Measurements from ENCODE around the gene EHD4. TPM values are rescaled to one million over a fixed set of nuclear protein-coding genes. Genes with fewer than 3 reads are reported as not detected.

EHD4 gene
- total RNA-seq, 1 donor from 2014 or later = 20.9 TPM

GRCh38 chr15:41975669-41976068 is 3.3 kb upstream of the EHD4 start:
- Mint-ChIP-seq H3K4me1 (ENCODE audit: unreplicated experiment) (peaks cover 15% of the 10 kb centered on the region), H3K27me3 (ENCODE audit: unreplicated experiment) (peaks cover 28% of the 10 kb centered on the region), H3K36me3 (ENCODE audit: unreplicated experiment) (no peaks in the 10 kb centered on the region), H3K4me3 (ENCODE audit: unreplicated experiment) (no peak overlapping the region), H3K27ac (ENCODE audit: unreplicated experiment) (no peak overlapping the region), H3K9me3 (ENCODE audit: unreplicated experiment) (no peaks in the 10 kb centered on the region)
- no peak for DNase-seq (ENCODE audit: extremely low spot score, unreplicated experiment)
- TF ChIP-seq, protein P1, sequence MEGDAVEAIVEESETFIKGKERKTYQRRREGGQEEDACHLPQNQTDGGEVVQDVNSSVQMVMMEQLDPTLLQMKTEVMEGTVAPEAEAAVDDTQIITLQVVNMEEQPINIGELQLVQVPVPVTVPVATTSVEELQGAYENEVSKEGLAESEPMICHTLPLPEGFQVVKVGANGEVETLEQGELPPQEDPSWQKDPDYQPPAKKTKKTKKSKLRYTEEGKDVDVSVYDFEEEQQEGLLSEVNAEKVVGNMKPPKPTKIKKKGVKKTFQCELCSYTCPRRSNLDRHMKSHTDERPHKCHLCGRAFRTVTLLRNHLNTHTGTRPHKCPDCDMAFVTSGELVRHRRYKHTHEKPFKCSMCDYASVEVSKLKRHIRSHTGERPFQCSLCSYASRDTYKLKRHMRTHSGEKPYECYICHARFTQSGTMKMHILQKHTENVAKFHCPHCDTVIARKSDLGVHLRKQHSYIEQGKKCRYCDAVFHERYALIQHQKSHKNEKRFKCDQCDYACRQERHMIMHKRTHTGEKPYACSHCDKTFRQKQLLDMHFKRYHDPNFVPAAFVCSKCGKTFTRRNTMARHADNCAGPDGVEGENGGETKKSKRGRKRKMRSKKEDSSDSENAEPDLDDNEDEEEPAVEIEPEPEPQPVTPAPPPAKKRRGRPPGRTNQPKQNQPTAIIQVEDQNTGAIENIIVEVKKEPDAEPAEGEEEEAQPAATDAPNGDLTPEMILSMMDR (IDR thresholded peaks at IDR 0.05) = no peak

DNA sequence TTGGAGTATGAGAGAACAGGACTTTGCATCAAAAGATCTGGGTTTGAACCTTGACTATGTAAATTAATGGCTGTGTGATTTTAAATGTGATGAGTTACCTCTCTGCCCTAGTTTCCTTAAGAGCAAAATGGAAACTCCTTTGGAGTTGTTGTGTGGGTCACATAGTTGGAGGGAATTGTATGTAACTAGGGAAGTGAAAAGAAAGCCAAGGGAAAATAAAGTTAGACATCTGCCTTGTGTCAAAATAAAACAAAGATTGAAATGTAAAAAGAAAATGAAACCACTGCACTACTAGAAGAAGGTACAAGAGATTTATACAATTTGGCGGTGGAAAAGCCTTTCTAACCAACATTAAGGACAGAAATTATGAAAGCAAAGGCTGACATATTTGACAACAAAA is 1.7 kb upstream of the EHD4 start:
- Mint-ChIP-seq H3K9me3 (ENCODE audit: unreplicated experiment) (no peaks in the 10 kb centered on the region), H3K36me3 (ENCODE audit: unreplicated experiment) (no peaks in the 10 kb centered on the region), H3K4me3 (ENCODE audit: unreplicated experiment) (no peak overlapping the region), H3K4me1 (ENCODE audit: unreplicated experiment) (peaks cover 25% of the 10 kb centered on the region), H3K27me3 (ENCODE audit: unreplicated experiment) (peaks cover 25% of the 10 kb centered on the region), H3K27ac (ENCODE audit: unreplicated experiment) (no peak overlapping the region)
- DNase-seq (ENCODE audit: extremely low spot score, unreplicated experiment) = no peak
- TF ChIP-seq, protein P1 (IDR thresholded peaks at IDR 0.05) = no peak

DNA sequence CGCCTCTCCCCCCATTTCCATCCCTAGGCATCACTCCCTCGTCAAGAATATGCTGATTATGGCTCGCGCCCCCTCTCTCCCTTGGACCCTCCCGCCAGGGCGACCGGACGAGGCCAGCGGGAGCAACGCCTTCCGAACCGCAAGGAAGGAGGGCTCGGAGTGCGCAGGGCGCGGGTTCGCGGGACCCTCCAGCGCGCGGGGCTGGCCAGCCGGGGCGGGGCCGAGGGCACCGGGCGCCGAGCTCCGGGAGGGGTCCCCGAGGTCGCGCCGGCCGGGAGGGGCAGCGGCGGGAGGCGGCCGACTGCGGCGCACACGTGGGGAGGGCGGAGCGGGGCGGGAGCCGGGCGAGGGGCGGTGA is 483 bp downstream of the EHD4 start:
- H3K9me3 Mint-ChIP-seq (ENCODE audit: unreplicated experiment) = no peaks in the 10 kb centered on the region
- no peak for DNase-seq (ENCODE audit: extremely low spot score, unreplicated experiment)
- TF ChIP-seq, protein P1 (IDR thresholded peaks at IDR 0.05) = no peak
- no peaks in the 10 kb centered on the region for H3K36me3 Mint-ChIP-seq (ENCODE audit: unreplicated experiment)
- peak overlapping the region; percentile 87 for H3K4me3 Mint-ChIP-seq (ENCODE audit: unreplicated experiment)
- peak overlapping the region; percentile 73 for H3K27ac Mint-ChIP-seq (ENCODE audit: unreplicated experiment)
- peaks cover 13% of the 10 kb centered on the region for H3K27me3 Mint-ChIP-seq (ENCODE audit: unreplicated experiment)
- peaks cover 45% of the 10 kb centered on the region for H3K4me1 Mint-ChIP-seq (ENCODE audit: unreplicated experiment)

GRCh38 chr15:41971089-41971894 is 1.1 kb downstream of the EHD4 start:
- H3K27ac Mint-ChIP-seq (ENCODE audit: unreplicated experiment) = peak overlapping the region; percentile 73
- no peaks in the 10 kb centered on the region for H3K36me3 Mint-ChIP-seq (ENCODE audit: unreplicated experiment)
- H3K27me3 Mint-ChIP-seq (ENCODE audit: unreplicated experiment) = peaks cover 13% of the 10 kb centered on the region
- DNase-seq (ENCODE audit: extremely low spot score, unreplicated experiment) = no peak
- H3K4me1 Mint-ChIP-seq (ENCODE audit: unreplicated experiment) = peaks cover 49% of the 10 kb centered on the region
- TF ChIP-seq, protein P1 (IDR thresholded peaks at IDR 0.05) = no peak
- peak overlapping the region; percentile 84 for H3K4me3 Mint-ChIP-seq (ENCODE audit: unreplicated experiment)
- H3K9me3 Mint-ChIP-seq (ENCODE audit: unreplicated experiment) = no peaks in the 10 kb centered on the region

DNA sequence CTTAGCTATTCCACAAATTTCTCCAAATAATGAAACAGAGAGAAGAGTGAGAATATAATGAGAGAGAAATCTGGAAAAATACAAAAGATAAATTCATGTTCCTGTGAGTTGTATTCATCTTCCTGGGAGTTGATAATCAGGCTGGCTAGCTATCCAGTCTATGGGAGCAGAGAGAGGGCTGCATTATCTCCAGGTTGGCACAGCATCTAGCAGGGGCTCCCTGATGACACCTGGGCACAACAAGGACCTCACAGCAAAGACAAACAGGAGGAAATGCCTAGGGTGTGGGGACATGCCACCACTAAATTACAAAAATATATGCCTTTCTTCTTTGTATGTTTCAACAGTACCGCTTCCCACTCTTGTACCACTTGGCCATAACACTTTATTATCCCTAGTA is 1.9 kb downstream of the EHD4 start:
- Mint-ChIP-seq H3K36me3 (ENCODE audit: unreplicated experiment) (no peaks in the 10 kb centered on the region), H3K27me3 (ENCODE audit: unreplicated experiment) (peaks cover 9% of the 10 kb centered on the region), H3K27ac (ENCODE audit: unreplicated experiment) (peak overlapping the region; percentile 50), H3K9me3 (ENCODE audit: unreplicated experiment) (no peaks in the 10 kb centered on the region), H3K4me1 (ENCODE audit: unreplicated experiment) (peaks cover 57% of the 10 kb centered on the region), H3K4me3 (ENCODE audit: unreplicated experiment) (peak overlapping the region; percentile 84)
- no peak for DNase-seq (ENCODE audit: extremely low spot score, unreplicated experiment)
- TF ChIP-seq, protein P1 (IDR thresholded peaks at IDR 0.05) = no peak

All from osteocyte (in vitro differentiated cells).